GM23248 (cell line): ENCODE measurements around the gene RPL36A.

Source experiments
- EZH2 ChIP-seq: fragments of 200-600 bp; sonication (generic); IDR thresholded peaks from 2 replicates; pipeline ENCODE4 v1.6.1; 2018; ENCODE audit warnings: antibody characterized with exemption, mild to moderate bottlenecking; ENCODE audit not compliant: insufficient read depth, poor library complexity, severe bottlenecking
- EZH2phosphoT487 ChIP-seq: fragments of 200-600 bp; sonication (generic); IDR thresholded peaks from 2 replicates; pipeline ENCODE4 v1.6.1; 2018; ENCODE audit warnings: antibody characterized with exemption, moderate library complexity, mild to moderate bottlenecking, low read depth; ENCODE audit not compliant: insufficient read depth

DNA sequence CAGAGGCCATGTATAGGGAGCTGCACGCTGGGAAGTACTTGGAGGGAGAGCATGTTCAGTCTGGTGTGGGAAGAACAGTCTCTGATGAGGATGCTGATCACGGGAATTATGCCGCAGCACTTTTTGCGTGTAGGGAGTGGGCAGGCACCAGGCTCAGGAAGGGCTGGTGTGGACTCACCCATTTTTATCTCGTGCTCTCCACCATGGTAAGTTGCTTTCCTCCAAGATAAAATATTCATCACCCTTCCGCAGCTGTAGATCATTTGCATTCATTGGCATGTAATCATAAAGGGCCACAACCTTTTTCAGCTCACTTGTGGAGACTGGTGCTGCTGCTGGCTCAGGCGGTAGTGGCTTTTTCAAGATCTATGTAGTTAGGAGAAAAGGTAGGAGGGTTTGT lies 30.4 kb upstream of the RPL36A start:
- no peak for TF ChIP-seq EZH2
- no peak for TF ChIP-seq EZH2phosphoT487
